ENCODE measurements around the gene ARFIP1. TPM values are rescaled to one million over a fixed set of nuclear protein-coding genes. Genes with fewer than 3 reads are reported as not detected.

The ARFIP1 gene
- total and polyA plus RNA-seq, 2 of the 8 experiments (the other 6 are each of a cell fraction or from before 2014, with no cell fraction given): 13.5 to 38.0 TPM

- no peak overlapping the region for H4K5ac ChIP-seq (ENCODE audit: insufficient read length, low read depth, low read length)
- H2AFZ ChIP-seq (ENCODE audit: low read length): no peak overlapping the region
- H3K27me3 ChIP-seq (replicated peaks in 1 of 4; ENCODE audit: control insufficient read depth in 3 of 4, extremely low read depth in 1 of 4, insufficient read depth in 3 of 4, low read length in 3 of 4): no peaks in the 10 kb centered on the region
- H2AK5ac ChIP-seq (ENCODE audit: low read depth, low read length): no peak overlapping the region
- H3K4me3 ChIP-seq (ENCODE audit: extremely low read depth in 1 of 4, insufficient read depth in 2 of 4, low read depth in 3 of 4, low read length in 4 of 4): no peak overlapping the region
- no peaks in the 10 kb centered on the region for H3K36me3 ChIP-seq (ENCODE audit: control insufficient read depth in 2 of 4, insufficient read depth in 4 of 4, low read length in 3 of 4)
- CTCF ChIA-PET (ENCODE audit: partially characterized antibody): no interaction called here
- no peak overlapping the region for H3K4me2 ChIP-seq (ENCODE audit: insufficient read depth in 1 of 2, low read depth in 2 of 2, low read length in 2 of 2)
- no peak overlapping the region for H3K4ac ChIP-seq (replicated peaks; ENCODE audit: insufficient read length, low read depth, low read length)
- TF ChIP-seq HDAC2 (IDR thresholded peaks at IDR 0.05; ENCODE audit: borderline replicate concordance in 1 of 2, low read depth in 2 of 2, low read length in 2 of 2) (no peak), ZNF274 (IDR thresholded peaks at IDR 0.05; ENCODE audit: borderline replicate concordance, extremely low read depth, low read length) (no peak), GABPA (IDR thresholded peaks at IDR 0.05; ENCODE audit: borderline replicate concordance, insufficient read depth, low read length) (no peak), RNF2 (IDR thresholded peaks at IDR 0.05; ENCODE audit: borderline replicate concordance, low read depth, low read length, missing control alignments, poor library complexity, severe bottlenecking) (no peak), CHD2 (IDR thresholded peaks at IDR 0.05; ENCODE audit: low read length) (no peak)
- no peaks in the 10 kb centered on the region for H4K20me1 ChIP-seq (replicated peaks in 1 of 2; ENCODE audit: control insufficient read depth in 1 of 2, insufficient read depth in 2 of 2, low read length in 2 of 2)
- H3K79me2 ChIP-seq (ENCODE audit: control insufficient read depth in 1 of 2, insufficient read depth in 2 of 2, low read length in 2 of 2): no peaks in the 10 kb centered on the region
- H3K56ac ChIP-seq (replicated peaks; ENCODE audit: insufficient read length, low read depth, low read length): no peak overlapping the region
- no peak overlapping the region for H4K91ac ChIP-seq (replicated peaks; ENCODE audit: insufficient read length, low read length)
- H2BK20ac ChIP-seq (ENCODE audit: low read length): no peak overlapping the region
- 87% methylated on average over 3 of the region's 3 CpGs; no CpG with 5 or more reads in 1 of the 2 experiments for WGBS, 2 experiments (ENCODE audit: extremely low coverage in 1 of 2, insufficient coverage in 1 of 2, insufficient read length in 1 of 2, insufficient replicate concordance in 2 of 2, low coverage in 1 of 2, low lambda C conversion rate in 2 of 2, missing lambda C conversion rate in 1 of 2)
- H3K4me1 ChIP-seq (replicated peaks in 1 of 4; ENCODE audit: control insufficient read depth in 3 of 4, insufficient read depth in 4 of 4, low read length in 3 of 4): no peaks in the 10 kb centered on the region; a peak in 1 of 7 replicates
- FAIRE-seq: no peak
- no peak overlapping the region for H2BK120ac ChIP-seq (replicated peaks; ENCODE audit: low read depth, low read length)
- POLR2A ChIA-PET (ENCODE audit: partially characterized antibody): no interaction called here
- no peak overlapping the region for H3K18ac ChIP-seq (ENCODE audit: extremely low read depth, low read length)
- H2BK12ac ChIP-seq (ENCODE audit: low read depth, low read length): no peak overlapping the region
- H3K79me1 ChIP-seq (ENCODE audit: low read depth, low read length): no peaks in the 10 kb centered on the region; the same call in 1 of the 2 replicates
- no peak for DNase-seq (ENCODE audit: low read depth in 1 of 2, low spot score in 2 of 2)
- no peak overlapping the region for H3K9ac ChIP-seq (replicated peaks in 1 of 4; ENCODE audit: extremely low read depth in 1 of 4, low read depth in 3 of 4, low read length in 3 of 4)
- no peaks in the 10 kb centered on the region for H3K9me3 ChIP-seq (ENCODE audit: insufficient read depth in 2 of 2, low read depth in 1 of 2, low read length in 1 of 2)
- no peak overlapping the region for H2BK5ac ChIP-seq (ENCODE audit: low read depth, low read length)
- no peak overlapping the region for H4K8ac ChIP-seq (ENCODE audit: extremely low read depth, insufficient read depth, low read length)
- H3K23me2 ChIP-seq (ENCODE audit: low read depth, low read length): no peaks in the 10 kb centered on the region
- H3K23ac ChIP-seq (ENCODE audit: insufficient read length): no peak overlapping the region
- no peak overlapping the region for H2BK15ac ChIP-seq (ENCODE audit: low read length)
- H3K14ac ChIP-seq (ENCODE audit: insufficient read length): no peak overlapping the region
- no peak overlapping the region for H3K27ac ChIP-seq (ENCODE audit: low read depth, low read length)
Observed at GRCh38 chr4:152901205-152901604, 121.5 kb downstream of the ARFIP1 start.
